Endodermal cell (in vitro differentiated cells): ENCODE measurements around the gene TBC1D8. TPM values are rescaled to one million over a fixed set of nuclear protein-coding genes. Genes with fewer than 3 reads are reported as not detected.

ENCODE experiments used
- DNase-seq: peaks from one replicate; pipeline ENCODE4 v3.0.0-alpha.2; 2017
- H3K27ac ChIP-seq: 2 replicates; pipeline ENCODE4 v1.5.1; 2013; ENCODE audit warnings: mild to moderate bottlenecking, low read depth, low read length, moderate library complexity
- H3K27me3 ChIP-seq: 2 replicates; pipeline ENCODE4 v1.6.1; 2013; ENCODE audit warnings: mild to moderate bottlenecking, low read length, moderate library complexity; ENCODE audit not compliant: insufficient read depth, control insufficient read depth, poor library complexity, severe bottlenecking
- H3K36me3 ChIP-seq: 2 replicates; pipeline ENCODE4 v1.7.0; 2013; ENCODE audit warnings: mild to moderate bottlenecking, low read length, moderate library complexity; ENCODE audit not compliant: control insufficient read depth, insufficient read depth
- H3K4me1 ChIP-seq: one replicate; pipeline ENCODE4 v1.7.0; 2013; ENCODE audit warnings: low read length; ENCODE audit not compliant: control insufficient read depth, insufficient read depth
- H3K4me3 ChIP-seq: 2 replicates; pipeline ENCODE4 v1.5.1; 2013; ENCODE audit warnings: mild to moderate bottlenecking, low read length, moderate library complexity
- H3K9ac ChIP-seq: 2 replicates; pipeline ENCODE4 v1.6.1; 2013; ENCODE audit warnings: mild to moderate bottlenecking, low read length, moderate library complexity; ENCODE audit not compliant: poor library complexity, severe bottlenecking; ENCODE audit errors: extremely low read depth
- H3K9me3 ChIP-seq: 2 replicates; pipeline ENCODE4 v1.6.1; 2013; ENCODE audit warnings: mild to moderate bottlenecking, low read length, moderate library complexity; ENCODE audit not compliant: control insufficient read depth
- H3K27ac Mint-ChIP-seq: 2 replicates; pipeline ENCODE4 v1.8.0; 2020; ENCODE audit warnings: mixed read lengths
- H3K27me3 Mint-ChIP-seq: 2 replicates; pipeline ENCODE4 v1.8.0; 2021; ENCODE audit warnings: mild to moderate bottlenecking, mixed read lengths; ENCODE audit not compliant: insufficient read depth
- H3K36me3 Mint-ChIP-seq: 2 replicates; pipeline ENCODE4 v1.8.0; 2020; ENCODE audit warnings: low read depth, mixed read lengths
- H3K4me1 Mint-ChIP-seq: 2 replicates; pipeline ENCODE4 v1.8.0; 2020; ENCODE audit warnings: mixed read lengths
- H3K4me3 Mint-ChIP-seq: 2 replicates; pipeline ENCODE4 v1.8.0; 2020; ENCODE audit warnings: mild to moderate bottlenecking, moderate library complexity, mixed read lengths
- H3K9me3 Mint-ChIP-seq: 2 replicates; pipeline ENCODE4 v1.8.0; 2020; ENCODE audit warnings: mild to moderate bottlenecking, mixed read lengths
- CTCF ChIP-seq: fragments of 200-600 bp; sonication (generic); conservative IDR thresholded peaks from 2 replicates; pipeline ENCODE4 v1.5.0; 2021; ENCODE audit warnings: antibody characterized with exemption, mild to moderate bottlenecking
- WGBS, 2 experiments: methylation state at CpG; one replicate each; pipeline versions ENCODE4 v1.1.5 to v1.1.7; 2013; ENCODE audit warnings: missing lambda C conversion rate in 2 of 2, mixed read lengths in 1 of 2; ENCODE audit not compliant: insufficient coverage in 1 of 2, insufficient read length in 1 of 2; 5-methylcytosine and 5-hydroxymethylcytosine counted together
- total RNA-seq, 2 donors: library from RNA; stranded (reverse); fragmentation: NEBNext Ultra II Directional in 1 of 2; extraction: Animal tissue kit (Norgen Biotek cat#: 25700) in 1 of 2; gene quantifications; 2 replicates in 1 of 2; 3 replicates in 1 of 2; pipeline ENCODE4 v1.2.1, GENCODE V29; 2021

TBC1D8 gene
- total RNA-seq, 2 donors from 2014 or later, result 14.4 to 14.5 TPM

GRCh38 chr2:100995309-100996075 lies 155.7 kb downstream of the TBC1D8 start:
- H3K27ac ChIP-seq, result no peak overlapping the region
- H3K36me3 Mint-ChIP-seq, result no peaks in the 10 kb centered on the region
- no peak overlapping the region for H3K4me3 Mint-ChIP-seq
- H3K4me1 Mint-ChIP-seq, result peaks cover 4% of the 10 kb centered on the region
- no peak overlapping the region for H3K4me3 ChIP-seq
- no peaks in the 10 kb centered on the region for H3K27me3 ChIP-seq
- H3K36me3 ChIP-seq, result no peaks in the 10 kb centered on the region
- H3K27ac Mint-ChIP-seq, result no peak overlapping the region
- 92% methylated on average over 17 to 28 of the region's 28 CpGs for WGBS, 2 experiments
- no peaks in the 10 kb centered on the region for H3K9me3 Mint-ChIP-seq
- no peaks in the 10 kb centered on the region for H3K9me3 ChIP-seq
- no peaks in the 10 kb centered on the region for H3K27me3 Mint-ChIP-seq
- no peak for TF ChIP-seq CTCF
- no peak for DNase-seq
- H3K4me1 ChIP-seq, result no peaks in the 10 kb centered on the region
- H3K9ac ChIP-seq, result no peak overlapping the region

GRCh38 chr2:100993294-100993693 lies 157.9 kb downstream of the TBC1D8 start:
- 95 to 96% methylated on average over 3 to 17 of the region's 17 CpGs for WGBS, 2 experiments
- Histone ChIP-seq H3K4me3 (no peak overlapping the region), H3K27ac (no peak overlapping the region), H3K4me1 (no peaks in the 10 kb centered on the region), H3K36me3 (no peaks in the 10 kb centered on the region), H3K9me3 (no peaks in the 10 kb centered on the region), H3K27me3 (no peaks in the 10 kb centered on the region), H3K9ac (no peak overlapping the region)
- Mint-ChIP-seq H3K27me3 (no peaks in the 10 kb centered on the region), H3K36me3 (no peaks in the 10 kb centered on the region), H3K4me3 (no peak overlapping the region), H3K9me3 (no peaks in the 10 kb centered on the region), H3K27ac (no peak overlapping the region), H3K4me1 (peaks cover 4% of the 10 kb centered on the region)
- no peak for DNase-seq
- no peak for TF ChIP-seq CTCF

GRCh38 chr2:100992262-100992661 lies 158.9 kb downstream of the TBC1D8 start:
- no peak overlapping the region for H3K4me3 ChIP-seq
- H3K27me3 ChIP-seq, result no peaks in the 10 kb centered on the region
- no peak for TF ChIP-seq CTCF
- no peak overlapping the region for H3K27ac ChIP-seq
- H3K27ac Mint-ChIP-seq, result no peak overlapping the region
- 76 to 93% methylated on average over 2 to 6 of the region's 6 CpGs for WGBS, 2 experiments
- peaks cover 4% of the 10 kb centered on the region for H3K4me1 Mint-ChIP-seq
- H3K4me1 ChIP-seq, result no peaks in the 10 kb centered on the region
- no peaks in the 10 kb centered on the region for H3K9me3 ChIP-seq
- no peak overlapping the region for H3K4me3 Mint-ChIP-seq
- no peaks in the 10 kb centered on the region for H3K9me3 Mint-ChIP-seq
- H3K9ac ChIP-seq, result no peak overlapping the region
- no peaks in the 10 kb centered on the region for H3K36me3 ChIP-seq
- no peak for DNase-seq
- H3K27me3 Mint-ChIP-seq, result no peaks in the 10 kb centered on the region
- no peaks in the 10 kb centered on the region for H3K36me3 Mint-ChIP-seq
